ENCODE measurements around the gene CABLES1. TPM values are rescaled to one million over a fixed set of nuclear protein-coding genes. Genes with fewer than 3 reads are reported as not detected.
"Not testable (repeated sequence)": the region's sequence is repeated elsewhere in the genome, so short reads cannot be mapped to it uniquely, and the experiment has no call there.

Gene CABLES1
- 1 to 10 TPM; 1.9 to 2.1 TPM for total RNA-seq

- peak; percentile 21 for DNase-seq
- no peaks in the 10 kb centered on the region for H3K9me3 Mint-ChIP-seq
- H3K27ac Mint-ChIP-seq = peak within 1 kb of the TSS; percentile 71
- peaks cover 39% of the 10 kb centered on the region for H3K27me3 Mint-ChIP-seq
- peaks cover 30% of the 10 kb centered on the region for H3K4me1 Mint-ChIP-seq
- CTCF ChIA-PET = interaction anchor here (0.5 to 1.6 kb wide), 5 partner anchors 62 to 262 kb away, joined by 3 to 8 read pairs (median 4); no protein-coding TSS in a partner anchor
- H3K36me3 Mint-ChIP-seq (ENCODE audit: low read depth) = no peaks in the 10 kb centered on the region
- POLR2A ChIA-PET = no interaction called here
- peak within 1 kb of the TSS; percentile 75 for H3K4me3 Mint-ChIP-seq
Observed at GRCh38 chr18:23134780-23135549, at the start of gene CABLES1. TSS of gene CABLES1 (plus strand) at chr18:23135485. CDS start at chr18:23135763, 278 bp downstream.

- no peaks in the 10 kb centered on the region for H3K36me3 Mint-ChIP-seq (ENCODE audit: low read depth)
Observed at GRCh38 chr18:23087352-23087751, 47.9 kb upstream of the CABLES1 start.

GRCh38 chr18:23088310-23088709 is 47.0 kb upstream of the CABLES1 start:
- no peaks in the 10 kb centered on the region for H3K9me3 Mint-ChIP-seq
- H3K27me3 Mint-ChIP-seq = peaks cover 4% of the 10 kb centered on the region
- no peak overlapping the region for H3K27ac Mint-ChIP-seq
- no peak for DNase-seq
- H3K4me1 Mint-ChIP-seq = peaks cover 14% of the 10 kb centered on the region
- no peak overlapping the region for H3K4me3 Mint-ChIP-seq
- ChIA-PET CTCF (interaction anchor here (0.5 to 2.9 kb wide), 4 partner anchors 10 to 138 kb away, joined by 5 to 14 read pairs (median 5); no protein-coding TSS in a partner anchor), POLR2A (no interaction called here)
- H3K36me3 Mint-ChIP-seq (ENCODE audit: low read depth) = no peaks in the 10 kb centered on the region

More at GRCh38 chr18:23087352-23087751, 47.9 kb upstream of the CABLES1 start:
- H3K27me3 Mint-ChIP-seq = peaks cover 4% of the 10 kb centered on the region
- H3K27ac Mint-ChIP-seq = no peak overlapping the region
- no peak for DNase-seq
- no peaks in the 10 kb centered on the region for H3K9me3 Mint-ChIP-seq
- no peak overlapping the region for H3K4me3 Mint-ChIP-seq
- POLR2A ChIA-PET = no interaction called here
- H3K4me1 Mint-ChIP-seq = peaks cover 13% of the 10 kb centered on the region
- CTCF ChIA-PET = interaction anchor here (0.9 to 2.9 kb wide), 5 partner anchors 9 to 40 kb away, joined by 4 to 14 read pairs (median 5); no protein-coding TSS in a partner anchor

- H3K27ac Mint-ChIP-seq, H3K9me3 Mint-ChIP-seq: not testable (repeated sequence)
Observed at GRCh38 chr18:23091017-23091993, 44.0 kb upstream of the CABLES1 start.

GRCh38 chr18:23092121-23092520 is 43.2 kb upstream of the CABLES1 start:
- no peak overlapping the region for H3K27ac Mint-ChIP-seq
- no peak for DNase-seq
- no peaks in the 10 kb centered on the region for H3K9me3 Mint-ChIP-seq
- ChIA-PET CTCF (interaction anchor here (1.0 to 1.7 kb wide), 2 partner anchors 10 to 24 kb away, joined by 3 read pairs; no protein-coding TSS in a partner anchor), POLR2A (no interaction called here)
- no peaks in the 10 kb centered on the region for H3K36me3 Mint-ChIP-seq (ENCODE audit: low read depth)
- peaks cover 17% of the 10 kb centered on the region for H3K4me1 Mint-ChIP-seq
- no peak overlapping the region for H3K4me3 Mint-ChIP-seq
- no peaks in the 10 kb centered on the region for H3K27me3 Mint-ChIP-seq

More at GRCh38 chr18:23091017-23091993, 44.0 kb upstream of the CABLES1 start:
- POLR2A ChIA-PET; DNase-seq; H3K4me3 Mint-ChIP-seq; H3K27me3 Mint-ChIP-seq; H3K36me3 Mint-ChIP-seq (ENCODE audit: low read depth): not testable (repeated sequence)
- H3K4me1 Mint-ChIP-seq = peaks cover 17% of the 10 kb centered on the region
- CTCF ChIA-PET = interaction anchor here (0.6 to 1.7 kb wide), 6 partner anchors 11 to 379 kb away, joined by 3 to 7 read pairs (median 3); no protein-coding TSS in a partner anchor

GRCh38 chr18:23093130-23093529 is 42.2 kb upstream of the CABLES1 start:
- H3K4me1 Mint-ChIP-seq = peaks cover 17% of the 10 kb centered on the region
- H3K36me3 Mint-ChIP-seq (ENCODE audit: low read depth); H3K9me3 Mint-ChIP-seq; H3K27ac Mint-ChIP-seq; H3K27me3 Mint-ChIP-seq; DNase-seq; POLR2A ChIA-PET; H3K4me3 Mint-ChIP-seq: not testable (repeated sequence)
- CTCF ChIA-PET = interaction anchor here (1.2 to 1.7 kb wide), 2 partner anchors 10 to 23 kb away, joined by 3 to 4 read pairs; no protein-coding TSS in a partner anchor

- Mint-ChIP-seq H3K4me1 (peaks cover 17% of the 10 kb centered on the region), H3K36me3 (ENCODE audit: low read depth) (no peaks in the 10 kb centered on the region), H3K9me3 (no peaks in the 10 kb centered on the region), H3K27ac (no peak overlapping the region), H3K4me3 (no peak overlapping the region), H3K27me3 (no peaks in the 10 kb centered on the region)
- DNase-seq = no peak
- ChIA-PET POLR2A (no interaction called here), CTCF (interaction anchor here (1.2 kb wide), 1 partner anchor 9 kb away, joined by 4 read pairs; no protein-coding TSS in a partner anchor)
Observed at GRCh38 chr18:23093772-23094171, 41.5 kb upstream of the CABLES1 start.

- CTCF ChIA-PET = no interaction called here
Observed at GRCh38 chr18:23094411-23095190, 40.7 kb upstream of the CABLES1 start.

GRCh38 chr18:23095463-23095862 is 39.8 kb upstream of the CABLES1 start:
- Mint-ChIP-seq H3K4me1 (peaks cover 15% of the 10 kb centered on the region), H3K9me3 (no peaks in the 10 kb centered on the region), H3K27ac (no peak overlapping the region), H3K4me3 (no peak overlapping the region), H3K27me3 (no peaks in the 10 kb centered on the region), H3K36me3 (ENCODE audit: low read depth) (no peaks in the 10 kb centered on the region)
- DNase-seq = no peak
- POLR2A ChIA-PET = no interaction called here
- CTCF ChIA-PET = interaction anchor here (0.5 kb wide), 1 partner anchor 30 kb away, joined by 4 read pairs; no protein-coding TSS in a partner anchor

More at GRCh38 chr18:23094411-23095190, 40.7 kb upstream of the CABLES1 start:
- POLR2A ChIA-PET = no interaction called here
- no peak for DNase-seq
- Mint-ChIP-seq H3K36me3 (ENCODE audit: low read depth) (no peaks in the 10 kb centered on the region), H3K4me3 (no peak overlapping the region), H3K4me1 (peaks cover 17% of the 10 kb centered on the region), H3K27ac (no peak overlapping the region), H3K9me3 (no peaks in the 10 kb centered on the region), H3K27me3 (no peaks in the 10 kb centered on the region)

GRCh38 chr18:23097016-23097415 is 38.3 kb upstream of the CABLES1 start:
- H3K27me3 Mint-ChIP-seq; POLR2A ChIA-PET; H3K36me3 Mint-ChIP-seq (ENCODE audit: low read depth); DNase-seq; H3K9me3 Mint-ChIP-seq; H3K4me1 Mint-ChIP-seq; CTCF ChIA-PET; H3K4me3 Mint-ChIP-seq; H3K27ac Mint-ChIP-seq: not testable (repeated sequence)

- POLR2A ChIA-PET = no interaction called here
- H3K4me3 Mint-ChIP-seq = no peak overlapping the region
- H3K27ac Mint-ChIP-seq = no peak overlapping the region
- H3K36me3 Mint-ChIP-seq (ENCODE audit: low read depth) = no peaks in the 10 kb centered on the region
- CTCF ChIA-PET = interaction anchor here (1.0 to 1.6 kb wide), 3 partner anchors 11 to 296 kb away, joined by 3 to 4 read pairs (median 4); no protein-coding TSS in a partner anchor
- no peak for DNase-seq
- peaks cover 6% of the 10 kb centered on the region for H3K4me1 Mint-ChIP-seq
- no peaks in the 10 kb centered on the region for H3K9me3 Mint-ChIP-seq
- no peaks in the 10 kb centered on the region for H3K27me3 Mint-ChIP-seq
Observed at GRCh38 chr18:23099621-23100020, 35.7 kb upstream of the CABLES1 start.

GRCh38 chr18:23101861-23102432 is 33.3 kb upstream of the CABLES1 start:
- H3K9me3 Mint-ChIP-seq = no peaks in the 10 kb centered on the region
- H3K27me3 Mint-ChIP-seq = no peaks in the 10 kb centered on the region
- POLR2A ChIA-PET = no interaction called here
- CTCF ChIA-PET = interaction anchor here (0.6 to 0.9 kb wide), 3 partner anchors 11 to 627 kb away, joined by 3 read pairs; no protein-coding TSS in a partner anchor
- H3K36me3 Mint-ChIP-seq (ENCODE audit: low read depth) = no peaks in the 10 kb centered on the region
- no peak overlapping the region for H3K27ac Mint-ChIP-seq
- no peak for DNase-seq
- H3K4me3 Mint-ChIP-seq = no peak overlapping the region
- peaks cover 3% of the 10 kb centered on the region for H3K4me1 Mint-ChIP-seq
